Activated naive CD8-positive, alpha-beta T cell treated with anti-CD3 and anti-CD28 coated beads, Interleukin-2, amount 50 U/mL, for 16 hours (primary cell): ENCODE data around the gene AMN.
"Not testable (repeated sequence)": the region's sequence is repeated elsewhere in the genome, so short reads cannot be mapped to it uniquely, and the experiment has no call there.

Experiments used
- DNase-seq: peaks from one replicate; pipeline ENCODE4 v3.0.0-alpha.2; 2020; ENCODE audit warnings: low read depth, low spot score

AMN gene

DNA sequence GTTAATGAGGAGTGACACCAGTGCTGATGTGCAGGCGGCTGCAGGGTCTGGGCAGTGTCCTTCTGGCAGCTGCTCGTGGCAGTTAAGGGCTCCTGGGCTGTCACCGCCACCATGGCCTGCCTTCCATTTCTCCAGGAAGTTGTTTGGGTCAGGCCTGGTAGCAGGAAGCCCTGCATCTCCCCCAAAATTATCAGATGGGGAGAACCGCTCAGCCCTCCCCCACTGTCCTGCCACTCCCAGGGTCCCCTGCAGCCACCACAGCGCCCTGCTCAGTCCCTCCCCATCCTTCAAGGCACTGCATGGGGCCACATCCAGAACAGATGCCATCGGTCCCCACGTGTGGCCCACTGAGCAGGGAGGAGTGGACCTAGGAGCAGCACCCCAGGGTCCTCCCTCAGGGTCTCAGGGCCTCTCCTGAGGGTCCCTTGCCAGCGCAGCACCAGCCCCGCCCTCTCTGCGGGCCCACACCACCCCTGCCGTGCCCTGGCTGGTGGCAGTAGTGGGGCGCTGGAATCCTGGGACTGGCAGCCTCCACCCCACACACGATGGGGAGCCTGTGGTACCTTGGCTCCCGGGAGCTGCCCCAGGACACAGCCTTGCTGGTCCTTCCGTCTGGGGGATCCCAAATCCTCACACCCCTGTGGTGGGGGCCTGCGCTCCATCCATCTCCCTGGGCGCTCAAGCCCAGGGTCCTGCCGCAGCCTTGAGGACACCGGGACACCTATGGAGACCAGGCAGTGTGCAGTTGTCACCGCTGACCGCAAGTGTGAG lies 10.3 kb upstream of the AMN start:
- no peak for DNase-seq

DNA sequence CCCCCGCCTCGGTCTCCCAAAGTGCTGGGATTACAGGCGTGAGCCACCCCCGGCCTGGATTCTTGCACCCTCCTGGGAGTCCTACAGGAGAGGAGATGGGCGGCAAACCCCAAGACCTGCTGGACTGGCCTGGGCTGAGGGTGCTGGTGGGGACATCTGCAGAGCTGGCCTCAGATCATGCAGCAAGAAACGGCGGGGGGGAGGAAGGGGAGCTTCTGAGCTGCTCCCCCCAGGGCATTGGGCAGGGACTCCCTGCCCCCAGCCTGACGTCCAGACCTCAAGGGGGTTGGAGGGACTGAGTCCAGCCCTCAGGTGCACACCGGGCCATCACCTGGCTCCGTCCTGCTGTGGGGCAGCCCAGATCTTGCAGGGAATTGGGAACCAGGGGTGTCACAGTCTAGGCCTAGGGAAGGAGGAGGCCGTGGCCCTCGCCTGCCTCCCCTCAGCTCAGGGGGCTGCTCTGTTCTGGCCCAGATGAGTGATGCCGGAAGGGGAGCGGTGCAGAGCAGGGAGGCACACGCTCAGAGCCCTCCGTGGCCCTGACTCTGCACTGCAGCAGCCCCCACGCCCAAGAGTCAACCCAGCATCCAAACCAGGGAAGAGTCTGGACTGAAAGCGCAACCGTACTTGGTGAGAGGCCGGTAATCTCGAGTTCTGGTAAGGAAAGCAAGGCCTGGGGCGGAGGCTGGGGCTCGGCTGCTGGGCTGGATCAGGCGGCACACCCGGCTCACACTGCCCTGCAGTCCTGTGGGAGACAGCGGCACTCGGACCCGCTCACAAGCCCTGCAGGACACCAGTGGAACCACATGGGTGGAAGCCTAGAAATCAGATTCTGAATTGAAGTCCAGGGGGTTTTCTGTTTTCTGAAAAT lies 8.9 kb upstream of the AMN start:
- DNase-seq: no peak

DNA sequence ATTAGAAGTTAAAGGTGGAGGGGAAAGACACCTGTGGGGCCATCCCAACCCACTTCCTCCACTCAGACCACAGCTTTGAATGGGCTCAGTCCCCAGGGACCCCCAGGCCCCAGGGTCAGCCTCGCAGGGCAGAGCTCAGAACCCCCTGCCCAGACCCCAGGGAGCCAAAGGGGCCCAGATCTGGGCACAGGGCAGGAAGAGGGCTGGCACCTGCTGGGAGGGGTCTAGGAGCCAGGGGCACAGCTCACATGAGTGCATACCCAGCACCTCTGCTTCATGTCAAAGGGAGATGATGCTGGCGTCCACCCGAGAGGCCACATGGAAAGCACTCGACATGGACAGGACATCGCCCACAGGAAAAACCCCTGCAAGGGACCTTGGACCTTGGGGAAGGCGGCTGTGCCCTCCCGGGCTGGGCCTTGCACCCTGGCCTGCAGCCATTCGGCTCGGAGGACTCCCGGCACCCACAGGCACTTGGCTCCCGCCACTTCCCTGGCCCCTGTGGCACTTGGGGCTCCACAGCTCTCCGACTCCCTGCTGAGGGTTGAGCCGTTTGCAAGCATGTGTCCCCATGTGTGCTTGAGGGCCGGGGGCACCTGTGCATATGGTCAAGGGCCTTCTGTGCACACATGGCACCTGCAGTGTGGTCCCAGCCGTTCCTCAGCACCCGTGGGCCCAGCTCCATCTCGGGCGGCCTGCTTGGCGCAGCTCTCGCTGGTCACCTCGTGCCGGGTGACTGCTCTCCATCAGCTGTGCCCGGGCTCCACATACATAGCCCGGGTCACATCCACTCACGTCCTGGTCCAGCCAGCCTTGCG lies 7.8 kb upstream of the AMN start:
- DNase-seq: no peak

DNA sequence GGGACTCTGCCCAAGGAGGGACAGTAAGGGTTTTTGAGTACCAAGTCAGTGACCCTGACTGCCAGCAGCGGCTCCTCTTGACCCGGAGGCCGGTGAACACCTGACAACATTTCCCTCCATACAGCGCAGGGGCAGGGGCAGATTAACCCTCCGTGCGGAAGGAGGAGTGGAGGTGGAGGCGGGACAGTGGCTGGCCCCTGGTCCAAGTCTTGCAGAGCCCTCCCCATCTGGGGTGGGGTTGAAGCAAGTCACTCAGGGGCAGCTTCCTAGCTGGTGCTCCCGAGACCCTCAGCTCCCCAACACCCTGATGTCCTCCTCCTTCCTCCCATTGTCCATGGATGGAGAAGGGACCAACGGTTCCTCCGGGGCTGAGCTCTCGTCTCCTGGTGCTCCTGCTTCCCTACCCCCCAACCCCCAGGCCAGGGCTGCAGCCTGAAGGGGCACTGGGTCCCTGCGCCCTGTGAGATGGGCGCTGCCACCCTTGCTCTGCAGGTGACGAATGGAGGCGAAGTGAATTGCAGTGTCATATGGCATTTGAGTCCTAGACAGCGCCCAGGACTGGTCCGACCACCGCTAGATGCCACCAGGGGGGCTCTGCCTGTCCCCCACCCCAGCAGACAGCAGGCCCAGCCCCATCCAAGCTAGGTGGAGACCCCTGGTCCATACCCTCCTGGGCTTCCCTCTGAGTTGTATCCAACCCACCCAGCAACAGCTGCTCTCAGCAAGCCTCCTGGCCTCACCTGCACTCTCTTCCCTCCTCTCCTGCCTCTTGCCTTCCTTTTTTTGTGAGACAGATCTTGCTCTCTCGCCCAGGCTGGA lies 7.0 kb upstream of the AMN start:
- no peak for DNase-seq

DNA sequence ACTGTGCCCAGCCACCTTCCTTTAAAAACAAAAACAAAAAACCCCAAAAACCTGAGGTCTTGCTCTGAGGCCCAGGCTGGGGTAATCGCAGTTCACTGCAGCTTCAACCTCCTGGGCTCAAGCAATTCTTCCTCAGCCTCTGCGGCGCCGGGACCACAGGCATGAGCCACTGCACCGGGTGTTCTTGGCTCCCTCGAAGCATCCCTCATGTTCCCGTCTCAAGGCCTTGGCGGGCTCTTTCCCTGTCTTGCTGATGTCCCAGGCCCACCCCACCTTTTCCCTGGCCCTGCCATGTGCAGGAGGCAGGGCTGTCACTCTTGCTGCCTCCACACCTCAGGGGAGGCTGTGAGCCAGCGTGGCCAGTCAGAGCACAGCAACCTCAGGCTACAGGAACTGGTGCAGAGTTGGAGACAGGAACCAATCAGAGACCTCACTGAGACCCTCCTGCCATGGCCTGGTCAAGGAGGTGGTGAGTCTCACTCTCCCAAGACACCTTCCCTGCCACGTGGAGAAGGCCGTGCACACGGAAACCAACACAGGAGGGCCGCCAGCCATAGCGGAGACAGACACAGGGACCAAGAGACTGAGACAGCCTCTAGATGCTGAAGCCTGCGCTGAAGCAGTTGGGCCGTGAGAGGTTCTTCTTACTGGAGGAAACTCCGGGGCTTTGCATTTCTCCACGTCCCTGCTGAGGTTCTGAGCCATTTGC lies 6.0 kb upstream of the AMN start:
- no peak for DNase-seq

DNA sequence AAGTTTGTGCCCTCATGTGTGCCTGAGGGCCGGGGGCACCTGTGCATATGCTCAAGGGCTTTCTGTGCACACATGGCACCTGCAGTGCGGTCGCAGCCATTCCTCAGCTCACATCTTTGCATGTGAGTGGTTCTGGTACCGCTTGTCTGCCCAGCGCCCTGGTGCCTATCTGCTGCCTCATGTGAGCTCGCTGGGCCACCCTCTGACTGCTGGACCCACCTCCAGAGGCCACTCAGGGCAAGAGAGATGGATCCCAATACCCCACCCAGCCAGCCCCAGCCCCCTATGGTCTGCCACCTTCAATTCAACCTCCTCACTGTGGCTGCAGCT lies 5.4 kb upstream of the AMN start:
- no peak for DNase-seq

DNA sequence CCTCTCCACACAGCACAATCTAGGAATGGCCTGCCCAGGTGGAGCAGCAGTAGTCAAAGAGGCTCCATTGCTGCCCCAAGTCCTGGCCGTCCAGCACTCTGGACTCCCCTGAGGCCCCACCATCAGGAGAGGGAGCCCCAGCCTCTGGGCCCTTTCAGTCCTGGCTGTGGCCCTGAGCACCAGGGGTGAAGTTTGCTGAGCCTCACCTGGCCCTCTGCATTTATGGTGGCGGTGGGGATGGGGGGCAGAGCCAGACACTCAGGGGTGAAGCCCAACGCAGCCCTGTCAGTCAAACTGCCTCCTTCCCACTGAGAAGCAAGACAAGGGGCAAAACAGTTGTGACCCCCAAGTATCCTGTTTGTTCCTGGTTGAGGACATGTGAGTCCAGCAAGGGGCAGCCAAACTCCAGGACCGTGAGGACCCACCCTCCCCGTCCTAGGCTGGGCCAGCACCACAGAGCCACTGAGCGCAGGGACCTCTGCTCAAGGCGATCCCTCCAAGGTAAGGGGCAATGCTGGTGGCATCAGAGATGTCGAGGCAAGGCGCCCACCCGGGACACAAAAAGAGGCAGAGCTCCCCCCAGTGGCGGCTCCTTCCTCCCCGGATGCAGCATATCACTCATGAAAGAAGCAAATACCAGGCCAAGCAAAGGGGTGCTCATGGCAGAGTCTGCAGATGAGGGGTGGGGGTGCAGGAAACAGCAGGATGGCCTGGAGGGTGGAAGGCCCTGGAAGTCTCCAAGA lies 4.8 kb upstream of the AMN start:
- peak; percentile 43 for DNase-seq

DNA sequence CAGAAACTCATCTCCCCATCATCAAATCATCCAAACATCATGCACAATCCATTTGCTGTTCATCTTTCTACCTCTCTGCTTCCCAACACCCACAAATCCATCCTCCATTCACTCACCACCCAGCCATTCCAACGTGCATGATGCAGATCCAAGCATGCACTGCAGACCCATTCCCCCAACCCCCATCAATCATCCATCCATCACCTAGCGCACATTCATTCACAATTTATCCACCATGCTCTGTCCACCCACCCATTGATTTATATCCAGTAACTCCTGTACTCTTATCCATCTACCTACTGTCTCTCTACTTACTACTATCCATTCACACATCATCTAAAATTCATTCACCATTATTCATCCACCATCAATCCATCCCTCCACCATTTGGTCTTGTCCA lies 4.0 kb upstream of the AMN start:
- DNase-seq: no peak

DNA sequence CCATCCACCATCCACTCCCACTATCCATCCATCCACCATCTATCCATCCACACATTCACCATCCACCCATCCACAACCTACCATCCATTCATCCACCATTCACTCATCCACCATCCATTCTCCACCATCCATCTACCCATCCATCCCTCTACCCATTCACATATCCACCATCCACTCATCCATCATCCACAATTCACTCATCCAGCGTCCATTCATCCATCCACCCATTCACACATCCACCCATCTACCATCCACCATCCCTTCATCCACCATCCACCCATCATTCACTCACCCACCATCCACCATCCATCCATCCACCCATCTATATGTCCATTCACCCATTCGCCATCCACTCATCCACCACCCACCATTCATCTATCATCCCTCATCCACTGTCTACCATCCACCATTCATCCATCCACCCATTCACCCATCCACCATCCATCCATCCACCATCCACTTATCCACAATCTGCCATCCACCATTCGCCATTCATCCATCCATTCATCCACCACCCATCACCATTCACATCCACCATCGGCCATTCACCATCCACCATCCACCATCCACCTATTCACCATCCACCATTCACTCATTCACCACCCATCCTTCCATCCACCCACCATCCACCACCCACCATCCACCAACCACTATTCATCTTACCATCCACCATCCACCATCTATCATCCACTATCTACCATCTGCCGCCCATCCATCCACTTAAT lies 2.0 kb upstream of the AMN start:
- DNase-seq: no peak

DNA sequence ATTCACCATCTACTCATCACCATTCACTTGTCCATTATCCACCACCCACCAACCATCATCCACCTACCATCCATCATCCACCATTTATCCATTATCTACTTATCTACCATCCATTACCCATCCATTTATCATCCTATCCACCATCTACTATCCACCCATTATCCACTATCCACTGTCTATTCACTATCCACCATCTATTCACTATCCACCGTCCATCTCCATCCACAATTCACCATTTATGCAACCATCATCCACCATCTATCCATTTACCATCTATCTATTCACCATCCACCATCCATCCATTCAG lies 1.5 kb upstream of the AMN start:
- DNase-seq: no peak

DNA sequence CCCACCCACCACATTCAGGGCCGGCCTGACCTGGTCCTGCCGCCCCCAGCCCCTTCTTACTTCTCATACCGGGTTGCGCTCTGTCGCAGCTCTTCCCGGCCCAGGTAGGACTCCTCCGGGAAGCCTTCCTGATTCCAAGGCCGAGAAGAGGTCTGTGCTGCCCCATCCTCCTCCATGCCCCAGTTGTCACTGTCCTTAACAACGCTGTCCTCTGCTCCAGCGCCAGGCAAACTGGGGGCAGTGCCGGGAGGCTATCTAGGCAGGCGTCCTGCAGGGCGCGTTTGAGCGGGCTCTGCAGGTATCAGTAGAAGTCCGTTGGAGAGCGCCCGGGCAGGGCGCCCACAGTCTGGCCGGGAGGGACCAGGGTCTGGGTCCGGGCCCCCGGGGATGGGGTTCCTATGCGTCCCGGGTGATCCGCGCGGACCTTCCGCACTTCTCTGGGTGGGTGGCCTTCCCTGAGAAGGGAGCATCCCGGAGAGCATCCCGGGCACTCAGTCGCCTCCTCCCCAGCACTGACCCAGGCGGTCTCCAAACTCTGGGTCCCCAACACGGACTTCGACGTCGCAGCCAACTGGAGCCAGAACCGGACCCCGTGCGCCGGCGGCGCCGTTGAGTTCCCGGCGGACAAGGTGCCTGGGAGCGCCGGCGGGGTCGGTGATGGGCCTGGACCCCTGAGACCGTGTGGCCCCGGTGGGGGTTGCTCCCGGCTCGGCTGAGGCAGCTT lies 900 bp downstream of the AMN start:
- DNase-seq: no peak

DNA sequence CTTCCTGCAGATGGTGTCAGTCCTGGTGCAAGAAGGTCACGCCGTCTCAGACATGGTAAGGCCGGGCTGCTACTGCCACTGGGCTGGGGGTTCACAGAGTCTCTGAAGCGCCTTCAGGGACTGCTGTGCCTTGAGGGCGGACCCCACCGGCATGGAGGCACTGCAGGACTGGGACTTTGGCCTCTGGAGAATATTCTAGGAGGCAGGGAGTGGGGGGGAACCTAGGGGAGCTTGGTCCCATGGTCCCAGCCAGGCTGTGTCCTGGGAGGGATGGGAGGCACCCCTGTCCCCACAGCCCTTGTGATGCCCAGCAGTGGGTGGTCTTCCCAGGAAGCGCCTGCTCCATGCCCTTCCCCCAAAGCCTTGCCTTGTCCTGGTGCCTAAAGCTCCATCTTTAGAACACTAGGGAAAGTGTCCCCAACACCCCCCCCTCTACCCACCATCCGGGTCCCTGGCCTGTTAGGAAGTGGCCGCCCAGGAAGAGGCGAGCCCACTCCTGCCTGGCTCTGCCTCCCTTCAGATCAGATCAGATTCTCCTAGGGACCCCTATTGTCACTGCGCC lies 1.5 kb downstream of the AMN start:
- no peak for DNase-seq

DNA sequence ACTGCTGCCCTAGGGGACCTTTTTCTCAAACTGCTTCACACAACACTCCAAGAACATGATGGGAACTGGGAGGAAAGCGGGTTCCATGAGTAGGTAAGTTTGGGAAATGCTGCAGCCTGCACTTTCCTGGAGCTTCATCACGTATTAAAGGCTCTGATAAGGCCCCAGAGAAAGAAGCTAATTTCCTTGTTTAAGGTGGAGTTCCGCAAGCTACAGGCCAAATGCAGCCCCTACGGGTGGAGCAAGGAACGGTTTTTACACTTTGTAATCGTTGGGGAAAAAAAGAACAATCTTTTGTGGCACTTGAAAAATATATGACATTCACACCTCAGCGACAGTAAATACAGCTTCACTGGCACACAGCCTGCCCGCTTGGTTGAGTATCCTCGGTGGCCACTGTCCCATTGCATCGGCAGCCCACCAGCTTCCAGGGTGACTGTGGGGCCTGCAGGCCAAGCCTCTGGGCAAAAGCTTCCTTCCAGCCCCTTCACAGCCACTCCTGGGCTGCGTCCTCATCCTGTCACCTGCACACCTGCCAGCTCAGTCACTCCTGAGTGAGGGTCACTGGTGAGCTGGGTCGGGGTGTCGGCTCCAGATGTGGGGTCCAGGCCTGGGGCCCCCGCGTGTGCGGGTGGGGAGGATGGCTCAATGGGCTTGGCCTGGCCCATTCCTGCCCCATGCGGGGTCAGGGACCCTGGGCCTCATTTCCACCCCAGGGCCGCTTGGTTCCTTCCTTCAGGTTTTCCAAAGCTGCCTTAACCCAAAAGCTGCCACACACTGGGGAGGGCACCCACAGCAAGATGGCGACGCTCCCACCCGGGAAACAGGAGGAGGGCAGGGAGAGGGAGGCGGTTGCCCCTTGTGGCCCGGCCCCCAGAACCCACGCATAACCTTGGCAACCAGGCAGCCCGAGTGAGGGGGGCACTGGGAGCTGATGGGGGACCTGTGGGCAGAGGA lies 2.4 kb downstream of the AMN start:
- no peak for DNase-seq

DNA sequence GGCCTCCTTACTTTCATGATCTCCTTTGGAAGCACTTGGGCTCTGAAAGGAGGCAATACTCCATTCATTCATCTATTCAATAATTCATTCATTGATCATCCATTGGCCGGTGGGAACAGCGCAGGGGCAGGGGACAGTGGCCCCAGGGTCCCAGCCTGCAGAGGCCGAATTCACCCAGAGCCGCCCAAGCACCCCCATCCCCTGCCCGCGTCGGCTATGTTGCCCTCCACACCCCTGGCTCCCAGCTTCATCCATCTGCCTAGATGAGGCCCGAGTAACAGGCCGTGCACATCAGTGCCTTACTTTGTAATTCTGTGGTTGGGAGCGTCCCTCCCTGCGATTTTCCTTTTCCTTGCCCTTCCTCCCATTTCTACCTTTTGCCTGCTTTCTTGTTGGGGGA lies 3.2 kb downstream of the AMN start:
- no peak for DNase-seq

DNA sequence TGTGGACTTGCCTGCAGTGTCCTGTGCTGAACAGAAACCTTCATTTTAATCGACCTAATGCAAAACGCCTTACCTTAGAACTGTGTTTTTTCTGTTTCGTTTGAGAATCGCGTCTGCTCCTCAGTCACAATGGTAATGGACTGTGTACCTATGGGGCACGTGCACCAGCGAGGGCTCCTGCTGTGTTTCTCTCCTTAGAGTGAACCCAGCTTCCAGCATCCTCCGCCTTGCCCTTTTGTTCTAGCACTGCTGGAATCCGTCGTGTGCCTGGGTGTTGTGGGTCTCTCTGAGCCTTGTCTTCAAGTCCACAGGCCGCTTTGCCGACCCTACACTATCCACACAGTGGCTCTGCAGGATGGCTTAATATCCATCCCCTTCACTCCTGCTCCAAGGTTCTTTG lies 3.6 kb downstream of the AMN start:
- DNase-seq: no peak

DNA sequence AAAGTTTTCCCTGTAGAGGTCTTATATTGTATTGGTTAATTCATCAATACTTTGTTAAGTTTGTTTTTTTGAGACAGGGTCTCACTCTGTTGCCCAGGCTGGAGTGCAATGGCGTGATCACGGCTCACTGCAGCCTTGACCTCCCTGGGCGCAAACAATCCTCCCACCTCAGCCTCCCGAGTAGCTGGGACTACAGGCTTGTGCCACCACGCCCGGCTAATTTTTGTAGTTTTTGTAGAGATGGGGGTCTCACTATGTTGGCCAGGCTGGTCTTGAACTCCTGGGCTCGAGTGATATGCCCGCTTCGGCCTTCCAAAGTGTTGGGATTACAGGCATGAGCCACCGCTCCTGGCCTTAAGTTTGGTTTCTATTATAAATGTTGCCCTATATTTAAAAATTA lies 4.4 kb downstream of the AMN start:
- not testable (repeated sequence) for DNase-seq

DNA sequence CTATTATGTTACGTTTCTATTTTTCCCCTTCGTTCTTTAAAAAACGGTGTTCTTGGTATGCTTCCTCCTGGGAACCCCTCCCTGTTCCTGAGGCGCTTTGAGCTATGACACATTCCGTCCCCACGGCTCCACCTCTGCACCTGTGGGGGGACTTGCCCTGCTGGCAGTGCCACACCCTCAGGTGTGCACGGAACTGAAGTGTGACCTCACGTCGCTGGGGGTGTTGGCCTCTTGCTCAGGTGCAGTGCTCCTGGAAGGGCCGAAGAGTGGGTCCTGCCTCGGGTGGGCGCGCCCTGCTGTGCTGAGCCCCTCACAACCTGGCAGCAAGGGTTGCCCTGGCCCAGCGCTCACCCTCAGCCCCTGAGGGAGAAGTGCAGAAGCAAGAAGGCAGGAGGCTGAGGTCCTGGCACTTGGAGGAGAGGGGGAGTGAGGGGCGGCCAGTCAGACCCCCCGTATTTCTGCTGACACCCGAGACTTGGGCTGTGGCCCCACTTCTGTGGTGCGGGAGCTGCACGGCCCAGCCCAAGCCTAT lies 4.9 kb downstream of the AMN start:
- no peak for DNase-seq
